Fibroblast of skin of back (primary cell): Measurements from ENCODE around the gene OSBPL2.

Experiments used
- DNase-seq: peaks from one replicate; pipeline ENCODE4 v3.0.0-alpha.2; 2013

Gene OSBPL2

GRCh38 chr20:62287129-62287528, 48.8 kb downstream of the OSBPL2 start:
- no peak for DNase-seq

- no peak for DNase-seq
Observed at GRCh38 chr20:62287759-62288534, 49.6 kb downstream of the OSBPL2 start.

GRCh38 chr20:62288535-62289105, 50.3 kb downstream of the OSBPL2 start:
- DNase-seq, result no peak

GRCh38 chr20:62289131-62289530, 50.8 kb downstream of the OSBPL2 start:
- DNase-seq, result no peak

GRCh38 chr20:62289898-62290297, 51.6 kb downstream of the OSBPL2 start:
- no peak for DNase-seq

GRCh38 chr20:62291251-62292066, 53.1 kb downstream of the OSBPL2 start:
- no peak for DNase-seq

- DNase-seq, result no peak
Observed at GRCh38 chr20:62292108-62292507, 53.8 kb downstream of the OSBPL2 start.

- no peak for DNase-seq
Observed at GRCh38 chr20:62293111-62293784, 54.9 kb downstream of the OSBPL2 start.

- DNase-seq, result no peak
Observed at GRCh38 chr20:62293946-62294345, 55.6 kb downstream of the OSBPL2 start.

GRCh38 chr20:62294516-62294915, 56.2 kb downstream of the OSBPL2 start:
- no peak for DNase-seq

- no peak for DNase-seq
Observed at GRCh38 chr20:62296724-62297448, 58.6 kb downstream of the OSBPL2 start.

GRCh38 chr20:62297449-62298227, 59.3 kb downstream of the OSBPL2 start:
- no peak for DNase-seq

GRCh38 chr20:62298577-62299249, 60.4 kb downstream of the OSBPL2 start:
- no peak for DNase-seq

- DNase-seq, result no peak
Observed at GRCh38 chr20:62299666-62300236, 61.4 kb downstream of the OSBPL2 start.

- DNase-seq, result no peak
Observed at GRCh38 chr20:62300319-62300718, 62.0 kb downstream of the OSBPL2 start.

GRCh38 chr20:62301111-62301668, 62.9 kb downstream of the OSBPL2 start:
- DNase-seq, result no peak

- DNase-seq, result peak; percentile 95
Observed at GRCh38 chr20:62301773-62302340, 63.5 kb downstream of the OSBPL2 start.

- DNase-seq, result peak; percentile 95
Observed at GRCh38 chr20:62302341-62303061, 64.2 kb downstream of the OSBPL2 start, which contains the start of gene ADRM1. ADRM1 (plus strand) TSS chr20:62302997; CDS start chr20:62303569, 572 bp downstream.

GRCh38 chr20:62303062-62303339, 64.7 kb downstream of the OSBPL2 start:
- no peak for DNase-seq
